T47D (cell line): ENCODE data around the gene RPL27A.
A peak's percentile ranks its signal among the peaks of the same experiment; 100 is the strongest.

Experiments
- DNase-seq, 2 experiments: peaks; one replicate each; pipeline versions ENCODE4 v3.0.0 to v3.0.0-alpha.2; 2011 to 2012; ENCODE audit warnings: low read depth in 1 of 2, low spot score in 1 of 2
- JUND ChIP-seq: IDR thresholded peaks from 2 replicates; pipeline ENCODE4 v1.6.1; 2012; ENCODE audit warnings: low read depth
- in situ Hi-C: cut with HindIII; loops from 2 replicates; pipeline ENCODE4 v1.10.0; 2016; ENCODE audit warnings: low sequenced_read_pairs, low pct_unique_long_range_greater_than_20kb

The RPL27A gene

GRCh38 chr11:8720868-8721608 is 38.4 kb downstream of the RPL27A start:
- DNase-seq = peak; percentile 31 to 79
- TF ChIP-seq JUND = no peak
- in situ Hi-C loops = no loop called here

- peak in 1 of 2 experiments; percentile 68 for DNase-seq
- in situ Hi-C loops = no loop called here
- no peak for TF ChIP-seq JUND
Measured at GRCh38 chr11:8721609-8722500, 39.3 kb downstream of the RPL27A start.

- in situ Hi-C loops = no loop called here
- no peak for DNase-seq
- no peak for TF ChIP-seq JUND
Measured at GRCh38 chr11:8722809-8723208, 40.2 kb downstream of the RPL27A start.

GRCh38 chr11:8723711-8724110 is 41.1 kb downstream of the RPL27A start:
- no peak for TF ChIP-seq JUND

GRCh38 chr11:8724682-8725081 is 42.1 kb downstream of the RPL27A start:
- TF ChIP-seq JUND = no peak
- no peak for DNase-seq
- in situ Hi-C loops = no loop called here

More at GRCh38 chr11:8723711-8724110, 41.1 kb downstream of the RPL27A start:
- in situ Hi-C loops = no loop called here
- DNase-seq = no peak

GRCh38 chr11:8726395-8726794 is 43.8 kb downstream of the RPL27A start:
- no peak for TF ChIP-seq JUND
- in situ Hi-C loops = no loop called here
- DNase-seq = no peak

GRCh38 chr11:8728563-8728962 is 46.0 kb downstream of the RPL27A start:
- in situ Hi-C loops = no loop called here
- no peak for DNase-seq

GRCh38 chr11:8729067-8729466 is 46.5 kb downstream of the RPL27A start:
- in situ Hi-C loops = no loop called here
- TF ChIP-seq JUND = no peak
- no peak for DNase-seq

More at GRCh38 chr11:8728563-8728962, 46.0 kb downstream of the RPL27A start:
- no peak for TF ChIP-seq JUND

GRCh38 chr11:8729837-8730696 is 47.5 kb downstream of the RPL27A start:
- no peak for DNase-seq
- TF ChIP-seq JUND = no peak
- in situ Hi-C loops = no loop called here

- no peak for DNase-seq
- in situ Hi-C loops = no loop called here
- TF ChIP-seq JUND = no peak
Measured at GRCh38 chr11:8730697-8731020, 48.1 kb downstream of the RPL27A start.

- TF ChIP-seq JUND = no peak
- DNase-seq = no peak
- in situ Hi-C loops = no loop called here
Measured at GRCh38 chr11:8731647-8732323, 49.2 kb downstream of the RPL27A start.

GRCh38 chr11:8732324-8732670 is 49.7 kb downstream of the RPL27A start:
- no peak for TF ChIP-seq JUND
- no peak for DNase-seq
- in situ Hi-C loops = no loop called here
